ENCODE data around the gene C10orf71.

GRCh38 chr10:49319206-49319605 lies 20.2 kb downstream of the C10orf71 start:
- TF ChIP-seq POLR2A (IDR thresholded peaks at IDR 0.05) (no peak), CTCF (IDR thresholded peaks at IDR 0.05) (no peak), POLR2AphosphoS5 (IDR thresholded peaks at IDR 0.05) (no peak)

Measured in breast epithelium (tissue), 3 donors.